ENCODE results near the gene ACY1.
"Not testable (repeated sequence)": the region's sequence is repeated elsewhere in the genome, so short reads cannot be mapped to it uniquely, and the experiment has no call there.

The ACY1 gene

GRCh38 chr3:52030714-52031310, 47.5 kb downstream of the ACY1 start:
- DNase-seq: no peak

GRCh38 chr3:52031896-52032295, 48.6 kb downstream of the ACY1 start:
- DNase-seq: no peak

DNA sequence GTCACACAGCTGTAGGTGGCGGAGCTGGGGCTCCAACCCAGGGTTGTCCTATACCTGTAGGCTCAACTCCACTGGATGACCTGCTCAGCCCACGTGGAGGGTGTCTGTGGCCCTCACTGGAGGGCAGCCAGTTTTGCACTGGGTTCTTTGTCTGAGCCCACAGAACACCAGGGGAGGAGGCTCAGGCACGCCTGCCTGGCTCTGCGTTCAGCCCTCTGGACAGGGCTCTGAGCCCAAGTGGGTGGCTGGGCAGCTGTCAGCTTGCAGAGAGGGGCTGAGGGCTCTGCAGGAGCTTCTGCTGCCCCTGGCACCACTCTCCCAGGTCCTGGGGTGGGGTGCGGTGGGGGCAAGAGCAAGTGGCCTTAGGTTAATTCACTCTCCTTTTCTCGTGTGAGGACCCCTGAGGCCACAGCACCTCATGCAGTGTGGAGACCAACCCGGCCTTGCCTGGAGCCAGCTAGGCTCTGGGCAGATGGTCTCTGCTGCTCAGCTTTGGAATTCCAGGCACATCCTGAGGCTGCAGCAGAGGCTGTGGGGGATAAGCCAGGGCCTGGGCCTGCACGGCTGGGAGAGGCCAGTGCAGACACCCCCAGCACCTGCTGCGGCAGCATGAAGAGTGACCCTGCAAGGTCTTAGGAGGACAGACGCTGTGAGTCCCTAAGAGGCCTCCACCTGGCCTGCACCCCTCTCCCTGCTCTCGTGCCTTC, 49.5 kb downstream of the ACY1 start:
- no peak for DNase-seq

GRCh38 chr3:52033748-52034147, 50.4 kb downstream of the ACY1 start:
- not testable (repeated sequence) for DNase-seq

DNA sequence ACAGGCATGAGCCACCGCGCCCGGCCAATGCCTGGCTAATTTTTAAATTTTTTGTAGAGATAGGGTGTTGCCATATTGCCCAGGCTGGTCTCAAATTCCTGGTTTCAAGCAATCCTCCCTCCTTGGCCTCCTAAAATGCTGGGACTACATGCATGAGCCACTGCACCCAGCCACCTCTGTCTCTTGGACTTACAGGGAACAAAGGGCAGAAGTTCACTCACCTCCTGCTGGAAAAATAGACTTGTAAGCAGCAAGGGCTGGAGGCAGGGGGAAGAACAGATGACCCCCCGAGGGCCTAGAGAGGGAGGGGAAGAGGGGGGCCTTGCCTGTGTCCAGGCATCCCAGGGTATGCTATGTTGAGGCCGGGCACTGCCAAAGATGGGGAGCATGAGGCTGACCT, 50.9 kb downstream of the ACY1 start:
- DNase-seq: no peak

- DNase-seq: no peak
Measured at GRCh38 chr3:52034651-52035050, 51.3 kb downstream of the ACY1 start.

GRCh38 chr3:52036222-52036694, 52.9 kb downstream of the ACY1 start:
- DNase-seq: no peak

DNA sequence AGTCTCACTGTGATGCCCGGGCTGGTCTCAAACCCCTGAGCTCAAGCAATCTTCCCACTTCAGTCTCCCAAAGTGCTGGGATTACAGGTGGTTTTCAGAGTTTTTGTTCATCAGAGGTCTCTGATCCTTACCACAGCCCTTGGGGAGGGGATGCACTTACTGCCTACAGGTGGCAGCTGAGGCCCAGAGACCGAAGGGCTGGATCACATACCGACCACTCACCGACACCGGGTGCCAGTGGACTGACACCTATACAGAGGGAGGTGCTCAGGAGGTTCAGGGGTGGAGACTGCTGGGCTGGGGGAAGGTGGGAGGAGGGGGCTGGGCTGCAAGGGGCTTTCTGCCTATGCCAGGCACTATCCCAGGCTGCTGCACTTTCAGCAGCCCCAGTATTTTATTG, 53.5 kb downstream of the ACY1 start:
- DNase-seq: no peak

GRCh38 chr3:52037291-52037690, 54.0 kb downstream of the ACY1 start:
- DNase-seq: no peak

- no peak for DNase-seq
Measured at GRCh38 chr3:52038227-52038626, 54.9 kb downstream of the ACY1 start.
